Body of pancreas (tissue), 4 donors: Measurements from ENCODE around the gene SLC22A23. TPM values are rescaled to one million over a fixed set of nuclear protein-coding genes. Genes with fewer than 3 reads are reported as not detected.

Experiments
- ATAC-seq: fragments of 150-250 bp; one replicate; pipeline ENCODE4 v1.9.1; 2016
- DNase-seq, 4 donors: peaks; one replicate each; pipeline ENCODE4 v3.0.0-alpha.2; 2019
- H3K27ac ChIP-seq, 4 donors: fragments of 200-600 bp; sonication (generic); 1 replicate in 3 of 4; 2 replicates in 1 of 4; pipeline versions ENCODE4 v1.5.1 to v1.6.1; 2016 to 2019; ENCODE audit warnings: mild to moderate bottlenecking in 1 of 4, mixed read lengths in 1 of 4, moderate library complexity in 1 of 4
- H3K27me3 ChIP-seq, 2 donors: fragments of 200-600 bp; sonication (generic); one replicate each; pipeline ENCODE4 v1.6.0; 2016; ENCODE audit warnings: mild to moderate bottlenecking in 1 of 2
- H3K36me3 ChIP-seq, 2 donors: fragments of 200-600 bp; sonication (generic); replicated peaks in 1 of 2; 2 replicates each; pipeline ENCODE4 v1.5.1; 2016; ENCODE audit warnings: low read depth in 2 of 2; ENCODE audit not compliant: insufficient read depth in 1 of 2
- H3K4me1 ChIP-seq: fragments of 200-600 bp; sonication (generic); one replicate; pipeline ENCODE4 v1.6.0; 2016
- H3K4me3 ChIP-seq, 2 donors: fragments of 200-600 bp; sonication (generic); 1 replicate in 1 of 2; 2 replicates in 1 of 2; pipeline ENCODE4 v1.5.1; 2016 to 2019
- H3K9me3 ChIP-seq, 3 donors: fragments of 200-600 bp; sonication (generic); 1 replicate in 2 of 3; 2 replicates in 1 of 3; pipeline ENCODE4 v1.5.1; 2016
- CTCF ChIP-seq, 7 experiments: fragments of 450-650 bp in 4 of 7; fragments of 200-600 bp in 3 of 7; sonication (generic) in 3 of 7; IDR thresholded peaks; one replicate each; pipeline ENCODE4 v1.5.1; 2016 to 2019; ENCODE audit warnings: antibody characterized with exemption in 7 of 7
- POLR2A ChIP-seq, 3 donors: fragments of 450-650 bp; IDR thresholded peaks; one replicate each; pipeline ENCODE4 v1.6.1; 2016; ENCODE audit warnings: antibody characterized with exemption in 3 of 3, mild to moderate bottlenecking in 2 of 3
- WGBS, 2 donors: methylation state at CpG; one replicate each; pipeline ENCODE4 v1.1.5; 2017; 5-methylcytosine and 5-hydroxymethylcytosine counted together
- intact Hi-C: fragments of 100-400 bp; cut with DNase I; formaldehyde crosslinking; loops from one replicate; pipeline ENCODE4 v1.15.1; 2023
- total RNA-seq, 2 donors: library from RNA; depleted of rRNA; stranded (reverse); fragments of >200 nt; gene quantifications; one replicate each; pipeline ENCODE4 v1.1.0, GENCODE V29; 2016

SLC22A23 gene
- total RNA-seq, 2 donors from 2014 or later, result 20.4 to 32.2 TPM

DNA sequence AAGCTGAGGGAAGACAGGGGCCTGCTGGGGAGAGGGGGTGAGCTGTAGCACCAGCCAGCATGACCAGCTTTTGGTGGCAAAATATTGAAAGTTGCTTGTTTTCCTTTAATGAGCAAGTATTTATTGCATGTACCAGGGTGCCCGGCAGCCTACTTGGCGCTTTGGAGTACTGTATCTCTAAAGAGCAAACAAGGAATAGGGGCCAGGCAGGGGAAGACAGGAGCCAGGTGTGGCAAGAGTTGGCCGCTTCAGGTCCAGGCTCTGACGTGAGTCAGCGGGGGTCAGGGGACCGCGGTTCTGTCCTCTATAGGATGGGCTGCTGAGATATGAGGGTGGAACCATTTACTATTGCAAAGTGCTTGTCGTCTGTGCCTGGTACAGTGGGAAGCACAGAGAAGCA lies 135.0 kb downstream of the SLC22A23 start:
- 52 to 60% methylated on average over 8 of the region's 8 CpGs for WGBS, 2 donors

DNA sequence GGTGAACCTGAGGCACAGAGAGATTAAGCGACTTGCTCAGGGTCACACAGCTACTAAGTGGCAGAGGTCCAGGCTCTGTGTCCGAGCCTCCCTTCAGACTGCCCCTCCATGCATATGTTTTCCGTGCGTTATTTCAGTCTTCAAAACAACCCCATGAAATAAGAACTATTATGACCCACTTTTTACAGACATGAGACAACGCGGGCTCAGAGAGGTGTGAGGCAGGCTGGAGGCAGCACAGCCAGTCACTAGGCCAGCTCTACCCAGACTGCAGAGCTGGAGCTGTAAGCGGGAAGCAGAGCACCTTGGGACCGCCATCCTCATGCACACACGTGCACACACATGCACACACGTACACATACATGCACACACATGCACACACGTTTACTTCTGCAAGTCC lies 135.8 kb downstream of the SLC22A23 start:
- Histone ChIP-seq H3K27ac (no peak overlapping the region), H3K4me3 (no peak overlapping the region), H3K27me3 (no peaks in the 10 kb centered on the region), H3K36me3 (no peaks in the 10 kb centered on the region), H3K9me3 (no peaks in the 10 kb centered on the region), H3K4me1 (peaks cover 18% of the 10 kb centered on the region)
- intact Hi-C loops, result no loop called here
- TF ChIP-seq CTCF (IDR thresholded peaks at IDR 0.05) (no peak), POLR2A (IDR thresholded peaks at IDR 0.05) (no peak)
- DNase-seq (no peak), ATAC-seq (no peak)
- 79 to 81% methylated on average over 11 of the region's 11 CpGs for WGBS, 2 donors

More for the DNA sequence above, 135.0 kb downstream of the SLC22A23 start:
- Histone ChIP-seq H3K4me3 (no peak overlapping the region), H3K27ac (peak overlapping the region in 1 of 4 donors; percentile 21), H3K36me3 (no peaks in the 10 kb centered on the region), H3K9me3 (no peaks in the 10 kb centered on the region), H3K4me1 (peaks cover 18% of the 10 kb centered on the region), H3K27me3 (no peaks in the 10 kb centered on the region)
- intact Hi-C loops, result no loop called here
- peak in 2 of 4 donors; percentile 54 to 60 for DNase-seq
- ATAC-seq, result peak; percentile 33
- no peak for TF ChIP-seq POLR2A (IDR thresholded peaks at IDR 0.05)
- no peak for TF ChIP-seq CTCF (IDR thresholded peaks at IDR 0.05)

- WGBS, 2 donors, result 90 to 94% methylated on average over 7 of the region's 7 CpGs
- no peaks in the 10 kb centered on the region for H3K36me3 ChIP-seq
- H3K9me3 ChIP-seq, result no peaks in the 10 kb centered on the region
- DNase-seq (no peak), ATAC-seq (no peak)
- TF ChIP-seq CTCF (IDR thresholded peaks at IDR 0.05) (no peak), POLR2A (IDR thresholded peaks at IDR 0.05) (no peak)
- no peak overlapping the region for H3K4me3 ChIP-seq
- H3K27me3 ChIP-seq, result no peaks in the 10 kb centered on the region
- intact Hi-C loops, result no loop called here
- H3K27ac ChIP-seq, result no peak overlapping the region
- peaks cover 13% of the 10 kb centered on the region for H3K4me1 ChIP-seq
Observed at GRCh38 chr6:3320238-3320811, 136.5 kb downstream of the SLC22A23 start.

- H3K4me1 ChIP-seq, result peaks cover 8% of the 10 kb centered on the region
- no peaks in the 10 kb centered on the region for H3K36me3 ChIP-seq
- H3K27ac ChIP-seq, result no peak overlapping the region
- ATAC-seq (no peak), DNase-seq (no peak)
- WGBS, 2 donors, result 74 to 82% methylated on average over 9 to 10 of the region's 10 CpGs
- TF ChIP-seq CTCF (IDR thresholded peaks at IDR 0.05) (no peak), POLR2A (IDR thresholded peaks at IDR 0.05) (no peak)
- intact Hi-C loops, result no loop called here
- no peaks in the 10 kb centered on the region for H3K27me3 ChIP-seq
- H3K4me3 ChIP-seq, result no peak overlapping the region
- no peaks in the 10 kb centered on the region for H3K9me3 ChIP-seq
Observed at GRCh38 chr6:3319610-3320200, 137.1 kb downstream of the SLC22A23 start.
